ENCODE data around the gene ICE1.
"Not testable (repeated sequence)": the region's sequence is repeated elsewhere in the genome, so short reads cannot be mapped to it uniquely, and the experiment has no call there.

Gene ICE1

GRCh38 chr5:5487585-5488360 lies 65.3 kb downstream of the ICE1 start:
- no peak for DNase-seq (ENCODE audit: low read depth in 3 of 3)

- DNase-seq (ENCODE audit: low read depth in 3 of 3) = no peak
These were observed 68.4 kb downstream of the ICE1 start for GRCh38 chr5:5490774-5491347.

GRCh38 chr5:5492087-5492933 lies 69.8 kb downstream of the ICE1 start:
- DNase-seq (ENCODE audit: low read depth in 3 of 3) = peak in 1 of 3 donors; percentile 13

GRCh38 chr5:5492934-5493271 lies 70.4 kb downstream of the ICE1 start:
- DNase-seq (ENCODE audit: low read depth in 3 of 3) = not testable (repeated sequence)

- DNase-seq (ENCODE audit: low read depth in 3 of 3) = peak; percentile 48 to 69 (median 52)
These were observed 72.3 kb downstream of the ICE1 start for GRCh38 chr5:5494489-5495402.

GRCh38 chr5:5497152-5497788 lies 74.8 kb downstream of the ICE1 start:
- no peak for DNase-seq (ENCODE audit: low read depth in 3 of 3)

GRCh38 chr5:5499442-5499841 lies 77.0 kb downstream of the ICE1 start:
- DNase-seq (ENCODE audit: low read depth in 3 of 3) = no peak

GRCh38 chr5:5504325-5504724 lies 81.8 kb downstream of the ICE1 start:
- no peak for DNase-seq (ENCODE audit: low read depth in 3 of 3)

- no peak for DNase-seq (ENCODE audit: low read depth in 3 of 3)
These were observed 83.3 kb downstream of the ICE1 start for GRCh38 chr5:5505815-5506214.

- no peak for DNase-seq (ENCODE audit: low read depth in 3 of 3)
These were observed 85.9 kb downstream of the ICE1 start for GRCh38 chr5:5508391-5508790.

- DNase-seq (ENCODE audit: low read depth in 3 of 3) = no peak
These were observed 89.5 kb downstream of the ICE1 start for GRCh38 chr5:5511904-5512416.

- no peak for DNase-seq (ENCODE audit: low read depth in 3 of 3)
These were observed 90.1 kb downstream of the ICE1 start for GRCh38 chr5:5512543-5512942.

- DNase-seq (ENCODE audit: low read depth in 3 of 3) = not testable (repeated sequence)
These were observed 98.1 kb downstream of the ICE1 start for GRCh38 chr5:5520622-5521021.

- no peak for DNase-seq (ENCODE audit: low read depth in 3 of 3)
These were observed 98.6 kb downstream of the ICE1 start for GRCh38 chr5:5521029-5521428.

- DNase-seq (ENCODE audit: low read depth in 3 of 3) = no peak
These were observed 99.0 kb downstream of the ICE1 start for GRCh38 chr5:5521478-5521877.

GRCh38 chr5:5522336-5522735 lies 99.9 kb downstream of the ICE1 start:
- DNase-seq (ENCODE audit: low read depth in 3 of 3) = no peak

- no peak for DNase-seq (ENCODE audit: low read depth in 3 of 3)
These were observed 100.6 kb downstream of the ICE1 start for GRCh38 chr5:5523066-5523505.

- no peak for DNase-seq (ENCODE audit: low read depth in 3 of 3)
These were observed 101.8 kb downstream of the ICE1 start for GRCh38 chr5:5524327-5524726.

GRCh38 chr5:5531371-5531770 lies 108.9 kb downstream of the ICE1 start:
- no peak for DNase-seq (ENCODE audit: low read depth in 3 of 3)

GRCh38 chr5:5532306-5533076 lies 110.0 kb downstream of the ICE1 start:
- no peak for DNase-seq (ENCODE audit: low read depth in 3 of 3)
